ENCODE results near the gene PTGES. TPM values are rescaled to one million over a fixed set of nuclear protein-coding genes. Genes with fewer than 3 reads are reported as not detected.
A peak's percentile ranks its signal among the peaks of the same experiment; 100 is the strongest.

The PTGES gene
- total and polyA plus RNA-seq, 7 donors, result 0.92 to 10.2 (median 3.9) TPM

DNA sequence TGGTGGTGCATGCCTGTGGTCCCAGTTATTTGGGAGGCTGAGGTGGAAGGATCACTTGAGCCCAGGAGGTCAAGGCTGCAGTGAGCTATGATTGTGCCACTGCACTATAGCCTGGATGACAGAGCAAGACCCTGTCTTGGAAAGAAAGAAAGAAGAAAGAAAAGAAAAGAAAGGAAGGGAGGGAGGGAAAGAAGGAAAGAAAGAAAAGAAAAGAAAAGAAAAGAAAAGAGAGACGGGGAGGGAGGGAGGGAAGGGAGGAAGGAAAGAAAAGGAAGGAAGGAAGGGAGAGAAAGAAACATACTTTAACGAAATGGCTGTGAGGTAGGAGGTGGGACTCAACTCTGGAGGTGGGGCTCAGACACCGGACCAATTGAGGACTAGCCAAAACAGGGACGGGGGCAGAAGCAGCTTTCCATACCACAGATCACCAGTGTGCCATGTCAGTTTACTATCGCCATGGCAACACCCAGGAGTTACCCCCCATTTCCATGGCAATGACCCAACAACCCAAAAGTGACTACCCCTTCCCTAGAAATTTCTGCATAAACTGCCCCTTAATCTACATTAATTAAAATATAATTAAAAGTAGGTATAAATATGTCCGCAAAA is 21.3 kb downstream of the PTGES start:
- DNase-seq, result no peak
- intact Hi-C loops (cut with DNase I), result no loop called here
- TF ChIP-seq, protein P1, sequence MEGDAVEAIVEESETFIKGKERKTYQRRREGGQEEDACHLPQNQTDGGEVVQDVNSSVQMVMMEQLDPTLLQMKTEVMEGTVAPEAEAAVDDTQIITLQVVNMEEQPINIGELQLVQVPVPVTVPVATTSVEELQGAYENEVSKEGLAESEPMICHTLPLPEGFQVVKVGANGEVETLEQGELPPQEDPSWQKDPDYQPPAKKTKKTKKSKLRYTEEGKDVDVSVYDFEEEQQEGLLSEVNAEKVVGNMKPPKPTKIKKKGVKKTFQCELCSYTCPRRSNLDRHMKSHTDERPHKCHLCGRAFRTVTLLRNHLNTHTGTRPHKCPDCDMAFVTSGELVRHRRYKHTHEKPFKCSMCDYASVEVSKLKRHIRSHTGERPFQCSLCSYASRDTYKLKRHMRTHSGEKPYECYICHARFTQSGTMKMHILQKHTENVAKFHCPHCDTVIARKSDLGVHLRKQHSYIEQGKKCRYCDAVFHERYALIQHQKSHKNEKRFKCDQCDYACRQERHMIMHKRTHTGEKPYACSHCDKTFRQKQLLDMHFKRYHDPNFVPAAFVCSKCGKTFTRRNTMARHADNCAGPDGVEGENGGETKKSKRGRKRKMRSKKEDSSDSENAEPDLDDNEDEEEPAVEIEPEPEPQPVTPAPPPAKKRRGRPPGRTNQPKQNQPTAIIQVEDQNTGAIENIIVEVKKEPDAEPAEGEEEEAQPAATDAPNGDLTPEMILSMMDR (IDR thresholded peaks at IDR 0.05), result no peak
- TF ChIP-seq POLR2AphosphoS5 (IDR thresholded peaks at IDR 0.05) (no peak), EP300 (IDR thresholded peaks at IDR 0.05) (no peak), POLR2A (IDR thresholded peaks at IDR 0.05) (no peak)
- no peaks in the 10 kb centered on the region for H3K36me3 ChIP-seq
- H3K27ac ChIP-seq, result no peak overlapping the region
- WGBS, 2 donors, result 40 to 41% methylated on average over 6 of the region's 6 CpGs
- H3K4me3 ChIP-seq, result no peak overlapping the region
- H3K4me1 ChIP-seq, result peaks cover 0 to 4% (median 4%) of the 10 kb centered on the region in 4 donors
- H3K27me3 ChIP-seq, result peaks cover 0 to 11% (median 0%) of the 10 kb centered on the region in 3 donors
- no peaks in the 10 kb centered on the region for H3K9me3 ChIP-seq

DNA sequence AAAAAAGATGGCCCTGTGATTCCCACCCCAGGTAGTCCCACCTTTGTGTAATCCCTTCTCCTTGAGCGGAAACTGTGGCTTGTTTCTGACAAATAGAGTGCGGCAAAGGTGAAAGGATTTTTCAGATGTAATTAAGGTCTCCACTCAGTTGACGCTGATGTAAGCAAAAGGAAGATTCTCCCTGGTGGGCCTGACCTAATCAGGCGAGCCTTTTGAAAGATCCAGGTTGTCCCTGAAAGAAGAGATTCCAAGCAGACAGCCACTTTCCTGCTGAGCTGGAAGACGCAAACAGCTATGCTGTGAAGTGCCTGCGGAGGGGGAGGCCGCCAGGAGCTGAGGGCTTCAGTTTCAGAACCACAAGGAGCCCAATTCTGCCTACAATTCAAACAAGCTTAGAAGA is 24.1 kb downstream of the PTGES start:
- Histone ChIP-seq H3K9me3 (no peaks in the 10 kb centered on the region), H3K27me3 (peaks cover 0 to 6% (median 0%) of the 10 kb centered on the region in 3 donors), H3K27ac (no peak overlapping the region), H3K36me3 (no peaks in the 10 kb centered on the region), H3K4me3 (no peak overlapping the region), H3K4me1 (peaks cover 0 to 9% (median 6%) of the 10 kb centered on the region in 4 donors)
- no peak for DNase-seq
- WGBS, 2 donors, result 93 to 94% methylated on average over 7 of the region's 7 CpGs
- TF ChIP-seq POLR2A (IDR thresholded peaks at IDR 0.05) (no peak), POLR2AphosphoS5 (IDR thresholded peaks at IDR 0.05) (no peak), EP300 (IDR thresholded peaks at IDR 0.05) (no peak)
- TF ChIP-seq, protein P1 (IDR thresholded peaks at IDR 0.05), result no peak
- intact Hi-C loops (cut with DNase I), result no loop called here

DNA sequence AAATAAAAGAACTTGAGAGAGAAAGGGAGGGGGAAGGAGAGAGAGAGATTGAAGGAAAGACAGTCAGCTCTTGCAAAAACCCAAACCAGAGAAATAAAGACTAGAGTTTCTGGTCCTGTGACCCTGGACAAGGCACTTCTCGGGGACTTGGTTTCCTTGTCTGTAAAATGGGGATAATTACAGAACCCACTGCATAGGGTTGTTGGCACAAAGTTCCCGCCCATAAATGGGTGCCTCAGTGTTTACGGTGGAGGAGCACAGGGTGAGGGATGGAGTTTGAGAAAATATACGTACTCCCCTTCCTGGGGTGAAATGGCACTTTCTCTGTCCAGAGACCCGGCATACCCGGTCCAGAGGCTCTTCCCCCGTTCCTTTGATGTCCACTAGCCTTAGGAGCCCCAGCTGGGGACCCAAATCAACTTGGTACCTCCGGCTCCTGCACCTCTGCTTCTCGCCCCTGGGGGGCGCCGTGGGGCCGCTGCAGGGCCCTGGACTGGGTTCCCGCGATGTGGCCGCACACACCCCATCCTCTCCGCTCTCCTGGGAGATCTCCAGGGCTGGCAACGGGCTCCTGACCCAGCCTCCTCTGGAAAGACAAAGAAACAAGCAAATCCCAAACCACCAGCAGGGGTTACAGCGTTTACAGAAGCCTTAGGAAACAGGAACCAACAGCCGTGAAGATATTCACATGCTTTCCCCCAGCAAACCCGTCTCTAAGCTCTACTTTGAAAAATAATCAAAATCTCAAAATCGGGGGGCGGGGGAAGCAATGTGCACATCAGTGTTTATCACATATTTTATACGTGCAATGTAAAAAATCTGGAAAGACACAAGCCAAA is 26.3 kb downstream of the PTGES start:
- no peak for TF ChIP-seq EP300 (IDR thresholded peaks at IDR 0.05)
- no peak for TF ChIP-seq POLR2AphosphoS5 (IDR thresholded peaks at IDR 0.05)
- TF ChIP-seq POLR2A (IDR thresholded peaks at IDR 0.05), result no peak
- TF ChIP-seq, protein P1 (IDR thresholded peaks at IDR 0.05), result peak in 3 of 4 experiments; percentile 58 to 90 (median 74)
- peak overlapping the region in 1 of 4 donors; percentile 5 for H3K4me3 ChIP-seq
- no peaks in the 10 kb centered on the region for H3K9me3 ChIP-seq
- intact Hi-C loops (cut with DNase I), result no loop called here
- H3K27me3 ChIP-seq, result no peaks in the 10 kb centered on the region
- peak overlapping the region in 1 of 4 donors; percentile 18 for H3K27ac ChIP-seq
- peaks cover 0 to 9% (median 6%) of the 10 kb centered on the region in 4 donors for H3K4me1 ChIP-seq
- 16 to 20% methylated on average over 23 of the region's 23 CpGs for WGBS, 2 donors
- peak; percentile 82 for DNase-seq
- no peaks in the 10 kb centered on the region for H3K36me3 ChIP-seq

DNA sequence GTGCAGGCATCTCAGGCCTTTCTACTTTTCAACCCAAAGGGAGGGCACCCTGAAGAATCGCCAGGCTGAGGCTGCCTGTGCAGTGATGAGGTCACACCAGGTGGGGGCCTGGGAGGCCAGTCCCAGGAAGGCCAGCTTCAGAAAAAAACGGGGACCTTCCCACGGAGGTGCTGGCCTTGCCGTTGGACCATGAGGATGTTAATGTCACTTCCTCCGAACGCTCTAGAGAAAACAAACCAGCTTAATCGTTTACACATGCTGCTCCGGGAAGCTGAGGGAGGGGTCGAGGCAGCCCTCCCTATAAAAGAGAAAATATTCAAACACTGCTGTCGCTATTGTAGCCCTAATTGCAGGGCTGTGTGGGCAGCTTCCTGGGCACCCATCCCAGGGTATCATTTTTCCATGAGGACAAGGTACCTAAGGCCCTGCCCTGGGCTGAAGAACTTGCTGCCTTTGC is 27.0 kb downstream of the PTGES start:
- intact Hi-C loops (cut with DNase I), result no loop called here
- H3K4me1 ChIP-seq, result peaks cover 0 to 9% (median 6%) of the 10 kb centered on the region in 4 donors
- TF ChIP-seq, protein P1 (IDR thresholded peaks at IDR 0.05), result no peak
- TF ChIP-seq POLR2AphosphoS5 (IDR thresholded peaks at IDR 0.05), result no peak
- no peak for TF ChIP-seq POLR2A (IDR thresholded peaks at IDR 0.05)
- TF ChIP-seq EP300 (IDR thresholded peaks at IDR 0.05), result no peak

More for the DNA sequence above, 27.0 kb downstream of the PTGES start:
- Histone ChIP-seq H3K4me3 (no peak overlapping the region), H3K27me3 (no peaks in the 10 kb centered on the region), H3K36me3 (no peaks in the 10 kb centered on the region), H3K9me3 (no peaks in the 10 kb centered on the region), H3K27ac (peak overlapping the region in 1 of 4 donors; percentile 18)
- 11 to 35% methylated on average over 10 of the region's 10 CpGs for WGBS, 2 donors
- no peak for DNase-seq

Measured in sigmoid colon (tissue), 7 donors.